Measurements from ENCODE around the gene CDK5RAP3. TPM values are rescaled to one million over a fixed set of nuclear protein-coding genes. Genes with fewer than 3 reads are reported as not detected.

Gene CDK5RAP3
- total RNA-seq, 1 donor from 2014 or later = 251 TPM

DNA sequence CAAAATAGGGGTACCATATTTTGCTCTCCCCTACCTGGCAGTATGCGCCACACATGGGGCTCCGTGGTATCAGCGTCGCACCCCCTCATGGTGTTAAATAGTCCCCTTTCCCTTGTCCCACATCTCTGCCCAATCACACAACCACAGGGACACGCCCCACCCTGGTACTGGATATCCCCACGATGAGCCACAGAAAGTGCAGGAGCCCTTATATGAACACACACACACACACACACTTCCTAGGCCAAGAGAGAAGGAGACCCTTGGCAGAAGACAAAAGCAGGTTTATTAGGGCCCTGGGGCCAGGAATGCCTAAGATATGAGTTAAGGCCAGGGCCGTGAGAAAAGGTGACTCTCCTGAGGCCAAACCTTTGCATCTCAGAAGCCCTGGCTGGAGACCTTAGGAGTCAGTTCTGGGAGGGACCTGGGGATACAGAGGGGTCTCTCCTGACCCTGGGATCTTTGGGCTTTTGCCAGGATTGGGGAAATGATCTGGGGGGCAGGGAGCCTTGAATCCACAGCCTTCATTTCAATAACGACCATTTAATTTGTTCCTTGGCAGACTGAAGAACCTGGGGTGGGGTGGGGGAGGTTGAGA, 55.1 kb downstream of the CDK5RAP3 start:
- H3K27me3 Mint-ChIP-seq (ENCODE audit: low read depth) = peaks cover 34% of the 10 kb centered on the region
- peaks cover 34% of the 10 kb centered on the region for H3K4me1 Mint-ChIP-seq
- peak overlapping the region; percentile 76 for H3K4me3 Mint-ChIP-seq
- TF ChIP-seq, protein P1, sequence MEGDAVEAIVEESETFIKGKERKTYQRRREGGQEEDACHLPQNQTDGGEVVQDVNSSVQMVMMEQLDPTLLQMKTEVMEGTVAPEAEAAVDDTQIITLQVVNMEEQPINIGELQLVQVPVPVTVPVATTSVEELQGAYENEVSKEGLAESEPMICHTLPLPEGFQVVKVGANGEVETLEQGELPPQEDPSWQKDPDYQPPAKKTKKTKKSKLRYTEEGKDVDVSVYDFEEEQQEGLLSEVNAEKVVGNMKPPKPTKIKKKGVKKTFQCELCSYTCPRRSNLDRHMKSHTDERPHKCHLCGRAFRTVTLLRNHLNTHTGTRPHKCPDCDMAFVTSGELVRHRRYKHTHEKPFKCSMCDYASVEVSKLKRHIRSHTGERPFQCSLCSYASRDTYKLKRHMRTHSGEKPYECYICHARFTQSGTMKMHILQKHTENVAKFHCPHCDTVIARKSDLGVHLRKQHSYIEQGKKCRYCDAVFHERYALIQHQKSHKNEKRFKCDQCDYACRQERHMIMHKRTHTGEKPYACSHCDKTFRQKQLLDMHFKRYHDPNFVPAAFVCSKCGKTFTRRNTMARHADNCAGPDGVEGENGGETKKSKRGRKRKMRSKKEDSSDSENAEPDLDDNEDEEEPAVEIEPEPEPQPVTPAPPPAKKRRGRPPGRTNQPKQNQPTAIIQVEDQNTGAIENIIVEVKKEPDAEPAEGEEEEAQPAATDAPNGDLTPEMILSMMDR (IDR thresholded peaks at IDR 0.05; ENCODE audit: unreplicated experiment) = no peak
- H3K36me3 Mint-ChIP-seq = no peaks in the 10 kb centered on the region
- H3K9me3 Mint-ChIP-seq = no peaks in the 10 kb centered on the region
- DNase-seq (ENCODE audit: low spot score in 2 of 2, unreplicated experiment in 2 of 2) = no peak
- peak overlapping the region; percentile 82 for H3K27ac Mint-ChIP-seq

DNA sequence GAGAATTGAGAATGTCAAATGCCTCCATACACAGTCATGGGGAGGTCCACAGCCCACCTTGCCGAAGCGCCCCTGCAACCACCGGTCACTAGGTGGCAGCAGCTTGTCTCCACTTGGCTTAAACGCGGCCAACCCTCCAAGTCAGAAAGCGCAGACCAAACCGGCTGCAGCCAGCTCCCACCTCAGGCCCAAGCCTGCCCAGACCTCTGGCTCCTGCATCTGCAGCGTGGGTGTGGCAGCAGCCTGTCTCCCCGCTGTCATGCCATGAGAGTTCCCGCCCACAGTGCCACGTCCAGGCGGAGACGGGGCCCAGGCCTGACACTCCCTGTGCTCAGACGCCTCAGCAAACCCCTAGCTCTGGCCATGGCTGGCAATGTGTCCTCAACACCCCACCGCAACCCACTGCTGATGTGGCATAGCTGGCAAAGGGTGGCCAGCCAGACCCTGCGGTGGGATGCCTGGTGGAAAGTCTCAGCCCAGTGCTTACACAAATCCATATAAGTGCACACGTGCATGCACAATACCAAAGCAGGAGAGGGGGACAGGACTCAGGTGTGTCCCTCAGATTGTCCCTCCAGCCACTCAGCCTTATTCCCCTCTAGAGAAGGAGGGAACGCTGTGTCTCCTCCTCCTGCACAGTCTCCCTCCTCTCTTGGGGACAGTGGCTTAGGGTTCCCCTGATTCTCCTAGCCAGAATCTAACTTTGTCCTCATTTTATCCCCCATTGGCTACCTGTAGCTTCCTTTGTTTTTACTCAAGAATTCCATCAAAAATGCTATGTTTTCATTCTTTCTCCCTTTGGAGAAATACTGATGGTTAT, 55.8 kb downstream of the CDK5RAP3 start:
- DNase-seq (ENCODE audit: low spot score in 2 of 2, unreplicated experiment in 2 of 2) = peak in 1 of 2 experiments; percentile 89
- Mint-ChIP-seq H3K4me1 (peaks cover 34% of the 10 kb centered on the region), H3K4me3 (peak overlapping the region; percentile 27), H3K36me3 (no peaks in the 10 kb centered on the region), H3K27ac (peak overlapping the region; percentile 64), H3K27me3 (ENCODE audit: low read depth) (peaks cover 29% of the 10 kb centered on the region), H3K9me3 (no peaks in the 10 kb centered on the region)
- TF ChIP-seq, protein P1 (IDR thresholded peaks at IDR 0.05; ENCODE audit: unreplicated experiment) = peak; percentile 77

DNA sequence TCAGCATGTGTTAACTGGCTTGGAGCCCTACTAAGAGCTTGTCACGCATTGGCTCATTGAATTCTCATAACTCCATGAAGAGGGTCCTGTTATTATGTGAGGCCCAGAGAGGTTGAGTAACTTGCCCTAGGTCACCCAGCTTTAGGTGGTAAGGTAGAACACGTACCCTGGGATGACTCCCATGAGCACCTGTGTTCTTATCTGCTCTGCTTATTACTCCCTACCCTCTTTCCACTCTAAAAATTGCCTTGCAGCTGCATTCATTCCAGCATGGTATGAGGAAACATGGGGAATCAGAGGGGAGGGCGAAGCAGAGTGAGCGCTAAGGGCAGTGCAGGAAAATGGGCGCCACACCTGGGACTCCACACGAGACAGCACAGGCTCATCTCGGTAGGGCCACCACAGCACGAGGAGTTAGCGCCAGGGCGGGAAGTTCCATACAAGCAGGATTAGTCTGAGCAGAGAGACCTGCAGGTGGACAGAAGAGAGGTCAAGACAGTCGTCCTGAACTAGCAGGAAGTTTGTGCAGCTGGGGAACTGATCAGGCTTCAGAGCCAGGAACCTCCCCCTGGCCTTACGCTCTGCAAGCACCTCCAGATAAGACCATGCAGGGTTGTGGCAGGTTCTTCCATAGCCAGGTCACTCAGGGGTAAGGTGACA, 56.5 kb downstream of the CDK5RAP3 start:
- Mint-ChIP-seq H3K9me3 (no peaks in the 10 kb centered on the region), H3K27me3 (ENCODE audit: low read depth) (peaks cover 23% of the 10 kb centered on the region), H3K36me3 (no peaks in the 10 kb centered on the region), H3K4me3 (no peak overlapping the region), H3K4me1 (peaks cover 34% of the 10 kb centered on the region), H3K27ac (peak overlapping the region; percentile 15)
- TF ChIP-seq, protein P1 (IDR thresholded peaks at IDR 0.05; ENCODE audit: unreplicated experiment) = no peak
- no peak for DNase-seq (ENCODE audit: low spot score in 2 of 2, unreplicated experiment in 2 of 2)

DNA sequence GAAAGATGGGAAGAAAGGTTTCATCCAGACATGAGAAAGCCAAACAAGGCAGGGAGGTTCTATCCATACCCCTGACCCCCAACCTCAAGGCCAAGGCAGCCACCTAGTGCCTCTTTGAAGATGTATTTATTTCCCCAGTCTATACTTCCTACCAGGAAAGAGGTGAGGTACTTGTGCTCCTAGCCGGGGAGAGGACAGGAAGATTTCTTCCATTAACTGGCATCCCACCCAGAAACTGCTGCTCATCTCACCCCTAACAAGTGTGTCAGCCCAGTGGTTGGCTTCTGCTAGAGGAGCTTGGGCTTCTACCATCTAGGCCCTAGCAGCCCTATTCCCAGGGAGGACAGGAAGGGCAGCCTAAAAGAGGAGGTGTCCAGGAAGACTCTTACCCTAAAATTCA, 57.8 kb downstream of the CDK5RAP3 start:
- no peak overlapping the region for H3K4me3 Mint-ChIP-seq
- H3K27ac Mint-ChIP-seq = no peak overlapping the region
- H3K27me3 Mint-ChIP-seq (ENCODE audit: low read depth) = peaks cover 11% of the 10 kb centered on the region
- TF ChIP-seq, protein P1 (IDR thresholded peaks at IDR 0.05; ENCODE audit: unreplicated experiment) = no peak
- no peaks in the 10 kb centered on the region for H3K36me3 Mint-ChIP-seq
- H3K9me3 Mint-ChIP-seq = no peaks in the 10 kb centered on the region
- peaks cover 28% of the 10 kb centered on the region for H3K4me1 Mint-ChIP-seq
- DNase-seq (ENCODE audit: low spot score in 2 of 2, unreplicated experiment in 2 of 2) = no peak

DNA sequence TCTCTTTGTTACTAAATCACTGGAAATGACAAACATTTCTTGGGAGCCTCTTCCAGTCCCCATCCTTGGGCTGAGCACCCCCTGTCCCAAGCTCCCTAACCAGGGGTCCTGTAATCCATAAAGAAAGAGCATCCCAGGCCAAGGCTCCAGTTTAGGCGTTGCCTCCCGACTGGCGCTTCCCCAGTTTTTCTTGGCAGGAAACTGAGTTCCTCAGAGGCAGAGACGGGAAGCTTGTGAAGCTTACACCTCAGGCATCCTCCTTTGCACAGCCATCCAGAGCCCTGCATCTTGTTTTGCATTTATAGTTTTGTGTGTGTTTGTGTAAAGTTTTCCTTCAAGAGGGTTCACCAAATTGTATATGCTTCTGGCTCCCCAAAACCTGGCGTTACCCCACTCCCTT, 59.6 kb downstream of the CDK5RAP3 start:
- Mint-ChIP-seq H3K27ac (no peak overlapping the region), H3K36me3 (no peaks in the 10 kb centered on the region), H3K27me3 (ENCODE audit: low read depth) (no peaks in the 10 kb centered on the region), H3K9me3 (no peaks in the 10 kb centered on the region), H3K4me3 (no peak overlapping the region), H3K4me1 (peaks cover 15% of the 10 kb centered on the region)
- TF ChIP-seq, protein P1 (IDR thresholded peaks at IDR 0.05; ENCODE audit: unreplicated experiment) = no peak
- no peak for DNase-seq (ENCODE audit: low spot score in 2 of 2, unreplicated experiment in 2 of 2)

Other genes with a start within 250 kb of the CDK5RAP3 start
- not detected in 3 replicates for gene TBX21, start 237.9 kb upstream of the CDK5RAP3 start, total RNA-seq
- gene OSBPL7, start 149.3 kb upstream of the CDK5RAP3 start, total RNA-seq = 21.7 to 25.1 TPM (median 22.0 TPM) in 3 replicates
- gene MRPL10, start 139.6 kb upstream of the CDK5RAP3 start, total RNA-seq = 41.0 to 46.5 TPM (median 45.6 TPM) in 3 replicates
- gene LRRC46, start 139.4 kb upstream of the CDK5RAP3 start, total RNA-seq = 0.16 TPM in 1 of 3 replicates, not detected in the others
- gene SCRN2, start 129.8 kb upstream of the CDK5RAP3 start, total RNA-seq = 49.7 to 50.7 TPM (median 50.7 TPM) in 3 replicates
- 15.9 to 17.6 TPM (median 16.0 TPM) in 3 replicates for gene SP6, start 120.0 kb upstream of the CDK5RAP3 start, total RNA-seq
- 17.0 to 18.0 TPM (median 17.0 TPM) in 3 replicates for gene SP2, start 74.9 kb upstream of the CDK5RAP3 start, total RNA-seq
- 7.4 to 10.4 TPM (median 8.3 TPM) in 3 replicates for gene PNPO, start 29.5 kb upstream of the CDK5RAP3 start, total RNA-seq
- 3.4 to 3.6 TPM (median 3.4 TPM) in 3 replicates for gene PRR15L, start 13.2 kb upstream of the CDK5RAP3 start, total RNA-seq
- gene COPZ2, start 66.7 kb downstream of the CDK5RAP3 start, total RNA-seq = 28.2 to 31.8 TPM (median 30.7 TPM) in 3 replicates
- 134 to 137 TPM (median 136 TPM) in 3 replicates for gene NFE2L1, start 77.2 kb downstream of the CDK5RAP3 start, total RNA-seq
- gene CBX1, start 130.4 kb downstream of the CDK5RAP3 start, total RNA-seq = 142 to 145 TPM (median 143 TPM) in 3 replicates
- gene SNX11, start 136.7 kb downstream of the CDK5RAP3 start, total RNA-seq = 16.2 to 20.1 TPM (median 18.4 TPM) in 3 replicates

All from mesothelial cell of epicardium (in vitro differentiated cells).